ENCODE measurements around the gene SRXN1. TPM values are rescaled to one million over a fixed set of nuclear protein-coding genes. Genes with fewer than 3 reads are reported as not detected.

The SRXN1 gene
- total and polyA plus RNA-seq, 9 of the 15 experiments (the other 6 are each of a cell fraction or from before 2014, with no cell fraction given), result 6.8 to 36.4 (median 21.6) TPM

DNA sequence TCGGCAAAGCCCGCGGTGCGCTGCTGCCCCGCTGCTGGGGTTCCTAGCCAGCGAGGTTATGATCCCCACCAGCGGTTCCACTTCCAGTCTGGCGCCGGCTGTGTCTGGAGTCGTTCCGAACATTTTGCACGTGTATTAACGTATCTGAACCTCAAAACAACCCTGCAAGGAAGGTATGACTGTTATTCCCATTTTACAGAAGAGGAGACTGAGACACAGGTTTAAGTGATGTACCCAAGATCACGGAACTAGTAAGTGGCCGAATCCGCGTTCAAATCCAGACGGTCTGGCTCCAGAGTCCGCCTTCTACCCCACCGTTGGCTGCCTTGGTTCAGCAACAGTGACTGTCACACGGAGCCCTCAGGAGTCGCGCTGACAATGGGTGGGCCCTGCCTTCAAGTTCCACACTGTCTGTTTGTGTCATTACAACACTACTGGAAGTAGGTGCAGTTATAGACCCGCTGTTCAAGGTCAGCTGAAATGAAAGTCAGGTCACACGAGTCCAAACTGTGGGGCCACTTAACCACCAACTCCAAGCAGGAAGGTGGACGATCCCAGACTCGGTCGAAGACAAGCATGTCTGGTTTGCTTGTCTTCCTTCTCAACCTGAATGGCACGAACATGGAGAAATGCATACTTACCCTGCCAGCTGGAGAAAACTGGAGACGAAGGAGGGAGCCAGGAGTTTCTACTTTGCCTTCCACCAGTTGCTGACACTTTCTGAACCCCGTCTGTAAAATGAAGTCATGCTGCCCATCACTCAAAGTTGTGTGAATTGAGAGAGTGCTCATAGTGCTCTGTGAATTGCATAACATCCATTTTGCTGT lies 803 bp upstream of the SRXN1 start (continued):
- TF ChIP-seq CEBPG (CRISPR knock-in tag; IDR thresholded peaks at IDR 0.05) (peak; percentile 28), CEBPG (tag; conservative IDR thresholded peaks at IDR 0.05 in 1 of 2, IDR thresholded peaks at IDR 0.05 in 1 of 2) (peak in 1 of 2 experiments; percentile 64; a peak in 2 of 4 replicates), KDM2B (CRISPR knock-in tag; IDR thresholded peaks at IDR 0.05) (no peak), CCAR2 (IDR thresholded peaks at IDR 0.05; ENCODE audit: low read depth, low read length) (no peak), ZNF717 (CRISPR knock-in tag; IDR thresholded peaks at IDR 0.05) (no peak), POLR3A (IDR thresholded peaks at IDR 0.05; ENCODE audit: borderline replicate concordance, extremely low read depth, insufficient read depth, insufficient read length) (no peak), ZNF174 (CRISPR knock-in tag; IDR thresholded peaks at IDR 0.05) (no peak), ZNF436 (CRISPR knock-in tag; IDR thresholded peaks at IDR 0.05) (no peak), MTF1 (CRISPR knock-in tag; IDR thresholded peaks at IDR 0.05; ENCODE audit: borderline replicate concordance) (no peak), CXXC5 (CRISPR knock-in tag; IDR thresholded peaks at IDR 0.05) (no peak), KAT7 (CRISPR knock-in tag; IDR thresholded peaks at IDR 0.05; ENCODE audit: borderline replicate concordance) (no peak; the same call in 1 of the 2 replicates), ZNF354B (CRISPR knock-in tag; IDR thresholded peaks at IDR 0.05) (no peak), ZKSCAN1 (IDR thresholded peaks at IDR 0.05; ENCODE audit: low read depth, low read length) (no peak), ZNF764 (CRISPR knock-in tag; IDR thresholded peaks at IDR 0.05; ENCODE audit: low read depth) (no peak), EGR1 (conservative IDR thresholded peaks at IDR 0.05) (peak; percentile 79)
- TF ChIP-seq, protein P1, sequence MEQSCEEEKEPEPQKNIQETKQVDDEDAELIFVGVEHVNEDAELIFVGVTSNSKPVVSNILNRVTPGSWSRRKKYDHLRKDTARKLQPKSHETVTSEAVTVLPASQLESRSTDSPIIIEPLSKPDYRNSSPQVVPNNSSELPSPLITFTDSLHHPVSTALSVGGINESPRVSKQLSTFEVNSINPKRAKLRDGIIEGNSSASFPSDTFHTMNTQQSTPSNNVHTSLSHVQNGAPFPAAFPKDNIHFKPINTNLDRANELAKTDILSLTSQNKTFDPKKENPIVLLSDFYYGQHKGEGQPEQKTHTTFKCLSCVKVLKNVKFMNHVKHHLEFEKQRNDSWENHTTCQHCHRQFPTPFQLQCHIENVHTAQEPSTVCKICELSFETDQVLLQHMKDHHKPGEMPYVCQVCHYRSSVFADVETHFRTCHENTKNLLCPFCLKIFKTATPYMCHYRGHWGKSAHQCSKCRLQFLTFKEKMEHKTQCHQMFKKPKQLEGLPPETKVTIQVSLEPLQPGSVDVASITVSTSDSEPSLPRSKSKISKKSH (CRISPR knock-in tag; IDR thresholded peaks at IDR 0.05), result no peak
- TF ChIP-seq, protein P2, sequence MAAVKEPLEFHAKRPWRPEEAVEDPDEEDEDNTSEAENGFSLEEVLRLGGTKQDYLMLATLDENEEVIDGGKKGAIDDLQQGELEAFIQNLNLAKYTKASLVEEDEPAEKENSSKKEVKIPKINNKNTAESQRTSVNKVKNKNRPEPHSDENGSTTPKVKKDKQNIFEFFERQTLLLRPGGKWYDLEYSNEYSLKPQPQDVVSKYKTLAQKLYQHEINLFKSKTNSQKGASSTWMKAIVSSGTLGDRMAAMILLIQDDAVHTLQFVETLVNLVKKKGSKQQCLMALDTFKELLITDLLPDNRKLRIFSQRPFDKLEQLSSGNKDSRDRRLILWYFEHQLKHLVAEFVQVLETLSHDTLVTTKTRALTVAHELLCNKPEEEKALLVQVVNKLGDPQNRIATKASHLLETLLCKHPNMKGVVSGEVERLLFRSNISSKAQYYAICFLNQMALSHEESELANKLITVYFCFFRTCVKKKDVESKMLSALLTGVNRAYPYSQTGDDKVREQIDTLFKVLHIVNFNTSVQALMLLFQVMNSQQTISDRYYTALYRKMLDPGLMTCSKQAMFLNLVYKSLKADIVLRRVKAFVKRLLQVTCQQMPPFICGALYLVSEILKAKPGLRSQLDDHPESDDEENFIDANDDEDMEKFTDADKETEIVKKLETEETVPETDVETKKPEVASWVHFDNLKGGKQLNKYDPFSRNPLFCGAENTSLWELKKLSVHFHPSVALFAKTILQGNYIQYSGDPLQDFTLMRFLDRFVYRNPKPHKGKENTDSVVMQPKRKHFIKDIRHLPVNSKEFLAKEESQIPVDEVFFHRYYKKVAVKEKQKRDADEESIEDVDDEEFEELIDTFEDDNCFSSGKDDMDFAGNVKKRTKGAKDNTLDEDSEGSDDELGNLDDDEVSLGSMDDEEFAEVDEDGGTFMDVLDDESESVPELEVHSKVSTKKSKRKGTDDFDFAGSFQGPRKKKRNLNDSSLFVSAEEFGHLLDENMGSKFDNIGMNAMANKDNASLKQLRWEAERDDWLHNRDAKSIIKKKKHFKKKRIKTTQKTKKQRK (IDR thresholded peaks at IDR 0.05; ENCODE audit: borderline replicate concordance, low read depth, low read length), result no peak
- TF ChIP-seq, protein P3, sequence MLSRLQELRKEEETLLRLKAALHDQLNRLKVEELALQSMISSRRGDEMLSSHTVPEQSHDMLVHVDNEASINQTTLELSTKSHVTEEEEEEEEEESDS (CRISPR knock-in tag; IDR thresholded peaks at IDR 0.05), result no peak
- TF ChIP-seq, protein P4, sequence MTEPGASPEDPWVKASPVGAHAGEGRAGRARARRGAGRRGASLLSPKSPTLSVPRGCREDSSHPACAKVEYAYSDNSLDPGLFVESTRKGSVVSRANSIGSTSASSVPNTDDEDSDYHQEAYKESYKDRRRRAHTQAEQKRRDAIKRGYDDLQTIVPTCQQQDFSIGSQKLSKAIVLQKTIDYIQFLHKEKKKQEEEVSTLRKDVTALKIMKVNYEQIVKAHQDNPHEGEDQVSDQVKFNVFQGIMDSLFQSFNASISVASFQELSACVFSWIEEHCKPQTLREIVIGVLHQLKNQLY (CRISPR knock-in tag; conservative IDR thresholded peaks at IDR 0.05), result no peak

Measured in K562 (cell line).